Fibroblast of lung (primary cell): ENCODE results near the gene APPBP2.

Source experiments
- EZH2 ChIP-seq: IDR thresholded peaks from 2 replicates; pipeline ENCODE4 v1.5.1; 2012; ENCODE audit warnings: low read length, control low read depth, mild to moderate bottlenecking; ENCODE audit errors: missing control alignments
- TF ChIP-seq, protein P1 (sequence below), 2 donors: IDR thresholded peaks in 1 of 2; conservative IDR thresholded peaks in 1 of 2; 1 replicate in 1 of 2; 2 replicates in 1 of 2; pipeline ENCODE4 v1.5.1; 2011 to 2012; ENCODE audit warnings: low read length in 2 of 2, control low read depth in 1 of 2, inconsistent platforms in 1 of 2, low read depth in 1 of 2, mild to moderate bottlenecking in 1 of 2

GRCh38 chr17:60425626-60426025, 100.4 kb downstream of the APPBP2 start:
- TF ChIP-seq, protein P1, sequence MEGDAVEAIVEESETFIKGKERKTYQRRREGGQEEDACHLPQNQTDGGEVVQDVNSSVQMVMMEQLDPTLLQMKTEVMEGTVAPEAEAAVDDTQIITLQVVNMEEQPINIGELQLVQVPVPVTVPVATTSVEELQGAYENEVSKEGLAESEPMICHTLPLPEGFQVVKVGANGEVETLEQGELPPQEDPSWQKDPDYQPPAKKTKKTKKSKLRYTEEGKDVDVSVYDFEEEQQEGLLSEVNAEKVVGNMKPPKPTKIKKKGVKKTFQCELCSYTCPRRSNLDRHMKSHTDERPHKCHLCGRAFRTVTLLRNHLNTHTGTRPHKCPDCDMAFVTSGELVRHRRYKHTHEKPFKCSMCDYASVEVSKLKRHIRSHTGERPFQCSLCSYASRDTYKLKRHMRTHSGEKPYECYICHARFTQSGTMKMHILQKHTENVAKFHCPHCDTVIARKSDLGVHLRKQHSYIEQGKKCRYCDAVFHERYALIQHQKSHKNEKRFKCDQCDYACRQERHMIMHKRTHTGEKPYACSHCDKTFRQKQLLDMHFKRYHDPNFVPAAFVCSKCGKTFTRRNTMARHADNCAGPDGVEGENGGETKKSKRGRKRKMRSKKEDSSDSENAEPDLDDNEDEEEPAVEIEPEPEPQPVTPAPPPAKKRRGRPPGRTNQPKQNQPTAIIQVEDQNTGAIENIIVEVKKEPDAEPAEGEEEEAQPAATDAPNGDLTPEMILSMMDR (conservative IDR thresholded peaks at IDR 0.05 in 1 of 2, IDR thresholded peaks at IDR 0.05 in 1 of 2; ENCODE audit: low read depth in 1 of 2, low read length in 2 of 2), result no peak
- no peak for TF ChIP-seq EZH2
